Ramos (cell line): Measurements from ENCODE around the gene SCN1A.

Experiments used
- in situ Hi-C: fragments of 300-500 bp; cut with MboI; formaldehyde crosslinking; loops from one replicate; pipeline ENCODE4 v1.14.3; 2022; ENCODE audit warnings: low sequenced_read_pairs; ENCODE audit not compliant: unreplicated experiment

Gene SCN1A

DNA sequence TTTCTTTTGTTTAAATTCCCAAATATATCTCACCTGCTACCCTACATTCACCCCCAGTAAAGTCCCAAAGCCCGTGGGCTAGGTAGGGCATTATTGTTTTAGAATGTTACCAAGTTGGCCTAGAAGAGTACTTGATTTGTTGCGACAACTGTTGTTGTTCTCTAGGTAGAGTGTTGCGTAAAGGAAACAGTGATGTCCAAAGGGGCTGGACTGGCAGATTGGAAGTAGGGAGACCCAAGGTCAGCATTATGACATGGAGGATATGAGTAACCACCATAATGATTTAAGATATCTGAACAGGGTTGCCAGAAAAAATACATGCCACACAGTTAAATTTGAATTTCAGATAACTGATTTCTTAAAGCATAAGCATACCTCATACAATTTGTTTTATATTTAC lies 39.2 kb downstream of the SCN1A start:
- in situ Hi-C loops, result no loop called here

DNA sequence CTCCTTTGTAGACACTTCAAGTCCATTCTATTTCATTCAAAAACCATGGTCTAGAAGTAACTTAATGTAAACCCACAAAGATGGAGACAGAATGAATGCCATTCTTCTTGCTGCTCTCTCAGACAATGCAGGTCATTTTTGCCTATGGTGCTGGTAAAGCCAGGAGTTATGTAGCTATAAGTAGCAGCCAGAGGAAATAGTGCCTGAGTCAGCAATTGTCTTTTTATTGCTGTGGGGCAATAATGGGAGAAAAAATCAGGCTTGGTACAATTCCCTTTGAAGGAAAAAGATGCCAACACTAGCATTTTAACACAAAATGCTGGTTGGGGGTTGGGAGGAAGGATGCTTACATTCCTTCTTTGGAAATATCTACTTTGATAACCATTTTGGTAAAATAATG lies 43.5 kb downstream of the SCN1A start:
- in situ Hi-C loops, result no loop called here

DNA sequence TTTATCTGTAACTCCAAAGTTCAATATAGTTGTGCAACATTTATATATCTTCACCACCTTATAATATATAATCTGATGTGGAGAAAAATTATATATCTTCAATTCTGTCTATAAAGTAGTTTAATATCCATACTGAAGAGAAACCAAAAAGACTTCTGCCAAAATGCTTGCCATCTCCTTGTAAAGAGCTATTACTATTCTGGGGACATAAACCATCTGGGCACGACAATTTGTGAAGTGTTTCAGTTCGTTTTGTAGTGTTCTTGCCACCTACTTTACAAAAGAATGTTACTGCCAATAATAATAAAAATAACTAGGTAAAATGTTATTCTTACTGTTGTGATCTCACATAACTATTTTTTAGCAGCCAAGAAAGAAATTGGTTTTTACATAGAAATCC lies 45.1 kb downstream of the SCN1A start:
- in situ Hi-C loops, result no loop called here

DNA sequence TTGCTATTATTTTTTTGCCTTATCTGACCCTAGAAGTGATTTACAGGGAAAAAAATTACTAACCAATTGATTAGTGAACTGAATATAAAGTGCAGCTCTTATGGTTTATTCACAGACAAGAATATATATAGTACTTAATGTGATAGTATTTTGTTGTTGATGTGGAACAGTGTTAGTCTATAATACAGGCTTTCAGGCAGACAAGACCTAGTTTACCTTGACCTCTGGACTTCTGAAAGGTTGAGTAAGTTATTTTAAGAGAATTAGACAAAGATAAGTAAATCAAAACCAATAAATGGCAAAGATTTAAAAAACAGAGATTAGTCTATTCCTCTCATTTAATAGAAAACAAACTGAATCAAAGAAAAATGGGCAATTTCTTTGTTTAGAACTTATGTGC lies 46.0 kb downstream of the SCN1A start:
- in situ Hi-C loops, result no loop called here

DNA sequence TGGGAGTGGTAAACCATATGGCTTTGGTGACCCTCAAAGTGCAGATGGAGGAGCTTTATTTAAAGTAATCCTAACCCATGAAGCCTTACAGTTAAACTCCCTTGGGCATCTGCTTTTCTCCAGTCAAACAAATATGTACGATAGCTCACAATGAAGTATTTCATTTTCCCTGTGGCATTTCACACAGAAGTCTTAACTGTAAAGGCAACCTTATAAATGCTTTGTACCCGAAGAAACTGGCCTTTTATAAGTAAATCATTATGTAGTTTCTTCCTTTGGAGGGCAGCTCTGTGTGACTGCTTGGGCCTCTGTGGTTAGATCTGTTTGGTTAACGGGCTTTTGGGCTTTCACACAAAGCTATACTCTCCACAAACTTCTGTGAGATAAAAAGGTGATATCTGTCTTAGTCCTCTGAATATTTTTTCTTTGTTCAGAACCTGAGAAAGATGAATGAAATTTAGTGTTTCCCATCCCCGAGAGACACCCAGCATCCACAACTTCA lies 46.6 kb downstream of the SCN1A start:
- in situ Hi-C loops, result no loop called here

DNA sequence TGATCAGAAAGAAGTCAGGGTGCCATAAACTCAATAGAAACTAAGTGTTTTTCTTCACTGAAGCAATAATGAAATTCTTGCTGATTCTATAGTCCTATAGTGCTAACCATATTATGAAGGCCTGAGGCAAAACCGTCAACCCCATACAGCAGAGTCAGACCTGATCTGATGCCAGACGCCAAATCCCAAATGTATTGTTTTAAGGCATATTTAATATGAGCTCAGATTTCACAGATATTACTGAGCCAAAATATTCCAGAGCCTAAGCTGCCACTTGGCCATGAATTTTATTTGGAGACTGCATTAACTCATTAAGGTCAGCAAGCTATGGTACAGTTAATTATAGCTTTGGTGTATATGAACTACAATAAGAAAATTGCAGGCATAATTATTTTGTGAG lies 53.4 kb downstream of the SCN1A start:
- in situ Hi-C loops, result no loop called here

DNA sequence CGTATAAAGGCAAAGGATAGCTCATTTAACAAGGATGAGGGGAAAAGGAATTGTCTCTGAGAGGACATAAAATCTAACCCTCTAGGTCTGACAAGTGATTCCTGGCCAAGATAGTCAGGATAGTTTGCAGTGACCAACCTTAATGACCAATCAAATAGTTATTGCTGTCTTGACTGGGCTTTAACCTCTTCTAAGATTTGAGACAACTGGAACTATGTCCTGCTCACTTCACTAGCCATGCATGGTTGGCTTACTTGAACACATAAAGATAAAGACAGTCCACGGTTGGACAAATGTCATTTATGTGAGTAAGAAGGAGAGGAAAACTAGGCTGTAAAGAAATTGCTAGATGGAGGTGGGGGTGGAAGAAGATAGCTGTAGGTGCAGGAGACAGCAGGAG lies 53.8 kb downstream of the SCN1A start:
- in situ Hi-C loops, result no loop called here

DNA sequence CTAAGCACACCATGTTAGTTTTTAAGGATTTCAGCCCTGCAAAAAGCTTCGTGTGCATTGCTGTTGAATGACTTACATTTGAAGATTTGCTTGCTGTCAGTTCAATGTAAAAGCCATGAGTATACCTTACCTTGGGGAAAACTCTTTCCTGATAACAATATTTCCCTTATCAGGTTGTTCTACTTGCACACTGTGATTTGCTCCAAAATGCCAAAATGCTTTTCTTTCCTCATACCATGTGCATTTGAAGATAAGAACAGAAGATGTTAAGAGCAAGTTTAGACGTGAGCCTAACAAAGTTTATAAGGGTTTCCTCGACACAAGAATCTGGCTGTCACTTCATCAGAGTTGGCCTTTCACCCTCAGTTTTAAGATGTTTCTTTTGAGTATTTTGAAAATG lies 57.6 kb downstream of the SCN1A start:
- in situ Hi-C loops, result no loop called here

DNA sequence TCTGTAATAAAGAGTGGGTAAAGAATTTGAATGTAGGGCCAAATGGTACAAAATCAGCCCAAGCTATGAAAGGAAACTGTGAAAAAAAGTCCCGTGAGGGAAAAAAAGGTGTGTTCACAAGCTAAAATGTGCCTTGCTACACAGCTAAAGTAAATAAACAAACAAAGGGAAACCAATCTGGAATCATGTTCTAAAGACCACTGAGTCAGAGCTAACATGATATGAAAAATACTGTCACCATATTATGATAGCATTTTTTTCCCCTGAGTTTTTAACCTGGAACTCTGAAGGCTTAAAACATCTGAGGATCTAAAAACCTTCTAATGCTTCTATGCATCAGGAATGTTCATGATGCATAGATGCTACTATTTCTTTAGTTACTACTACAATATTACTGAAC lies 58.8 kb downstream of the SCN1A start:
- in situ Hi-C loops, result no loop called here

DNA sequence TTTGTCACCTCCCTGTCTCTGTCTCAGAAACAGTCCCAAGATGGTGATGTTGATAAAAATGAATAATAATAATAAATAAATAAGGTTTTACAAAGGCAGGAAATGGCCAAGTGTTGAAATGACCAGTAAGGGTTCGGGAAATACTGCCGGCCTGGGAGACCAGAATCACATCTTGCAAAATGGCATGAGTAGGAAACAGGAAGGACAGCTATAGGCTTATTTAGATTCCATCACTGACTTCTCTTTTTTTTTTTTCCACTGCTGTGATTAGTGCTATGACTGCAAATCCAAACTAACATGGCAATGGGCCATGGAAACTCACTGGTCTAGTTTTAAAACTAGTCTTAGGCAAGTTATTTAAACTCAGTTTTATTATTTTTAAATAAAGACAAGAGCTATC lies 60.6 kb downstream of the SCN1A start:
- in situ Hi-C loops, result no loop called here

DNA sequence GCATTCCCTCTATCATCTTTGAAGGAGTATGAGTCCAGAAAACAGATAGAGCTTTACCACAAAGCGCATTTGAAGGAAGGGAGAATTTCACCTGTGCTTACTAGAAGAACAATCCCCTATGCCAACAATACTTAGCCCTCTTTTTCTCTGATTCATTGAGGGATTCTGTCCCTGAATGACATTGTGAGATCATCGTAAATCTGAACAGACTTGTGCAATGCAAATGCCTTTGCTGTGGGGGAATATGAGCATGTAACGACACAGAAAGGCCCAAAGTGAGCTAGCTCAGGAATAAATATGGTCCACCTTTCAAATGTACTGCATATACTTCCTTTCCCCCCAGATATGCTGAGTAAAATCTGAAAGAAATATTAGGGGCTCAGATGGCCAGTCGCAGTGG lies 67.6 kb downstream of the SCN1A start:
- in situ Hi-C loops, result no loop called here

DNA sequence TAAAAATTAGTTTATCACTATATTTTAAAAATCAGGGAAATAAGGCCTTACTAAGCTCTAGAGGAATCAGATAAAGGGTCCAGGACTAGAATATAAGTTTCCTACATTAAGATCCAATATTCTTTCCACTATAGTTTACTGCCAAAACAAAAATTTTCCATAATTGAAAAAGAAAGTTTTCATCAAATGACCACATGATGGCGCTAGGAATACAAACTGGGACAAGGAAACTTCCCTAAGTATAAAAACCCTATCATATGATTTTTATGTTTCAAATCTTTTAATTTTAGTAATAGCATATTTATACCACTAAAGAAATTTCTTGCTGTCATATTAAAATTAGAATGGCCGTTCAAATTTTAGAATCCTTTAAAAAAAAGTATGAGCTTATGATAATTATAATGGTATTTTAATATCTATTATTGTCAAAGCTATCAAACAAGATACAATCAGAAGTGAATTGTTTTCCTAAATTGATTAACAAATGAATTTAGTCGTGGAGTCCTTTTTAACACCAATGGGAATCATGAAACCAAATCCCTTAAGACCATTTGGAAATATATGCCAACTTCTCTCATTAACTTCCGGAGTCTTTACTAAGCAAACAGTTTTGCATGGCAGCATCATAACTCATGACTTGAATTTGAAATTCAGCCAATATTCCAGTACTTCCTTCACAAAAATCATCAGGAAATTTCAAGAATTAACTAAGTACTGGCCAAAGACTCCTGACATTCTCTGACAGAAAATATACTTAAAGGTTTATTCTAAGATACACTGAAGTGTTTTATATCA lies 70.3 kb downstream of the SCN1A start:
- in situ Hi-C loops, result no loop called here

DNA sequence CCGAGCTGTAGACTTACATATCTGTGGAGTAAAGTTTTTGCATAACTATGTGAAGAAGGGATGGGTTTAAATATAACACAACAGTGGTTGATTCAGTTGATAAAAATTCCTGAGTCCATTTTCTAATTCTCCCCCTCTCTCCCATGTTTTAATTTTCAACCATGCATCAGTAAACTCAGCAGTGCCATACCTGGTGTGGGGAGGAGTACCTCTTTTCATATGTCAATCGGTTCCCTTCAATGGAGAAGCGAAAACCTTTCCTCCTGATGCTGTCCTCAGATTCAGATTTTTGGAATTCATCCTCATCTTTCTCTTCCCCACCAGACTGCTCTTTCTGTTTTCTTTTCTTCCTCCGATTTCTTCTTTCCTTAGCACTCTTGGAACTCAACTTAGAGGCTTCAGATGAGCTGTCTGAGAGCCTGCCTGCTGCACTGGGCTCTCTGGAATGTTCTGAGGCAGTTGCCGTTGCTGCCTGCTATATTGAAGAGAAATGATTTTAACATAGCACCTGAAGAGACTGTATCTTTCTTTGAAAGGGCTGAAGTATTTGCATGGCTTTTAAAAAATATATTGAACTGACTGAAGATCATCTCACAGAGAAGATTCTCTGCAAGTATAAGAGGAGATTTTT lies 82.9 kb downstream of the SCN1A start:
- in situ Hi-C loops, result no loop called here

DNA sequence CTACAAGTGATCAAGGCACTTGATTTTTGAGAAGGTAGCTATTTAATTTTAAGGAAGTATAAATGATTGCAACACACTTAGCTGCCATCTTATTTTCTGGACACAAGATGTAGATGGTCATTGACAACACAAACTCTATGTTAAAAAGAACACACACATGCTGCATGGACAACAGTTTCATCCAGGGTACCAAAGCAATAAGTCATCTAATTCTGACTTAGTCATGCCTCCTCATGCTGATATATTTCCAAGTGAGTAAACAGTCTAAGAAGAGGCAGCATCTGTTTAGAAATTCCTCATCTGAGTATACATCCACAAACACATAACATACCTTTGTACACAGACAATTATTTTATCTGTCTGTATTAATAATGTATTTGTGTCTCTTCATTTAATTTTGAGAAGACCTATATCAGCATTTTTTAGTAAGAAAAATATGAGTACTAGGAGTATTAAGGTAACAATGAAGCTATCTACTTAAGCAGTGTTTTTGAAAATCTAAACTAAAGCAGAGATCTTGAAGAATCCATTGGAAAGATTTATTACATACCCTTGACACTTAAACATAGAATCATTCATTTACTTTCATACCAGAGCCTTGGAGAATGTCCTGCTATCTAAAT lies 84.9 kb downstream of the SCN1A start:
- in situ Hi-C loops, result no loop called here

DNA sequence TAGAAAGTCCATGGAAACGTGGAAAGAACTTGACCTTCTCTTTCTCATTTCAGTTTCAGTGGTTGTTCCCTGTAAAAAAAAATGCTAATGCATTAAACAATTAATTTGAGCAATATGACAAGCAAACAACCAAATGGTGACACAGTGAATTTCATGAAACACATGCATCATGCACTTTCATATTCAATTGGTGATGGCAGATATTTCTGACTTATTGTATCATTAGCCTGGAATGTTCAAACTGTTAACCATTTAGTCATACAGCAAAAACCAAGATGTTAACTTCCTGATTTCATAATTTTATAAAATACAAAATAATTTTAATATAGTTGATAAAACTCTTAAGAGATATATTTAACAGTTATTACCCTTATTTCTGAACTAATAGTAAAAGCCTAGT lies 85.5 kb downstream of the SCN1A start:
- in situ Hi-C loops, result no loop called here

DNA sequence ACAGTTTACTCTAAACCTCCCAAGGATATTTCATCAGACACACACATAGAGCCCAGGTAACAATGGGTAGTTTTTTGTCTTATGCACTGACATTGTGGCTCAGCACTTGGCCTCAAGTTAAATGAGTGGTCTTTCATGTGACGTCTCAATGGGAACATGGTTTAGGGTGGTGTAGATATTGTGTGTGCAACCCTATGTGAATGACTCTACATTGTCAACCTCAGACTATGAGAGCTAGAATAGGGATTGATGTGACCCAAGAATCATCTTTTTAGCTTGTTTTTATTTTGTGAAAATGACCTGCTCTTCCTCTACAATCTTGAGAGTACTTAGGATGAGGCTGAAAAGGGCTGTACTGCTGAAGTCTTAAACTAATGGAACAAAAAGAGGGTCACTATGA lies 86.2 kb downstream of the SCN1A start:
- in situ Hi-C loops, result no loop called here

DNA sequence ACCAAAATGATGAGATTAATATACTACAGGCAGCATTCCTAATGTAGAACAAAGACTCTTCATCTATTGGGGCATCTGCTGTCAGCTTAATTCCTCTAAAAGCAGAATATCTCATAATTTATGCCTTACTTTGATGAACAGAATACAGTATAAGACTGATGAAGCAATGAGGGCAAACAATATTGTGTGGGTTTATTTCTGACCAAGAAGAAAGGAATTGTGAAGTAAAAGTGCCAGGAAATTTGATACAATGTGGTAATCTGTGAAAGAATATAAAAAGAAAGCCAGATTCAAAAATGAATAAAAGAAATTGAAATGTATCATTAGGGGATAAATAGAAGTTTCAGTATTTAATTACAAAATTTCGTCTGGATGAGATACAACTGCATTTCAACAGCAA lies 95.5 kb downstream of the SCN1A start:
- in situ Hi-C loops, result no loop called here

DNA sequence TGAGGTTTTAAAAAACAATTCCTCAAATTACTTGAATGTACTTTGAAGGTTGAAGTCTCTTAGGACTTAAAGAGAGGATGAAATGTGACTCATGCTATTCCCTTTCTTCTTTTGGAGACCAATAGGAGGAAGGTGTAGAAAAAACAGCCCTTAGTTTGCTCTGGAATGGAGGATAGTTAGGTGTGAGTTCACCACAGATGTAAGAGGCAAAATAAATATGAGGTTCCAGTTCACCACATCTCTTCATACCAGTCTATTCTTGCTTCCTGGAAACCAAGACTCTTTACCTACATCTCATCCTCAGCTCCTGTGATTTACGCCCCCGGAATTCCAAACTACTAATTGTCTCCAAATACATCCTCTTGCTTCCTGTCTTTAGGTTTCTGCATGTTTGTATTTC lies 96.8 kb downstream of the SCN1A start:
- in situ Hi-C loops, result no loop called here

DNA sequence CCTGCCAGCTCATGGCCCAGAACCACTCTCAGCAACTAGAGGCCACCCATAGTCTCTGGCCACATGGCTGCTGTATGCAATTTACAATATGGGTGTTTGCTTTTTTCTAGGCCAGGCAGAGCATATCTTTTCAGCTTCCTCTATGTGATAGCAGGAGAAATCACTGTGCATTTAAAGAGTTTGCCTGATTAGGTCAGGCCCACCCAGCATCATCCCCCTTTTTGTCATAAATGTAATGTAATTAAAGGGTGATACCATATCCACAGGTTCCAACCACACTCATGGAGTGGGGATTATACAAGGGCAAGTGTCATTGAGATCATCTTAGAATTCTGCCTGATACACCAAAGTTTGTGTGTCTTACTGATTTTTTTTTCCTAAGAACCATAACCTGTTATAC lies 102.5 kb downstream of the SCN1A start:
- in situ Hi-C loops, result no loop called here

DNA sequence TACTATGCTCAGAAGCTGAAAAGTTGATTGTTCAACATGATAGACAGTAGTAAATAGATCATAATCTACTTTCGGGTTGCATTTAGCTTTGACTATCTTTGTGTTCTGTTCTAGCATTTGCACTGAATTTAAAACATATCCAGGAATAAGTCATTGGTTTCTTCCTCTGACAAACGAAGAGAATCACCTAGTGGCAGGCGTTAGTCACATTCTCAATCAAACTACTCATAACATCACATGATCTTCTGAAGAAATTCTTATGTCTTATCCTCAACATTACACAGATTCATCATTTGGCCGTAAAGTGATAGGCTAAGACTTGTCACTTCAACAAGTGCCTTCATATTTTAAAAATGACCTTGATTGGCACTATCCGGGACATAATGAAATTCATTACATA lies 110.6 kb downstream of the SCN1A start:
- in situ Hi-C loops, result no loop called here

DNA sequence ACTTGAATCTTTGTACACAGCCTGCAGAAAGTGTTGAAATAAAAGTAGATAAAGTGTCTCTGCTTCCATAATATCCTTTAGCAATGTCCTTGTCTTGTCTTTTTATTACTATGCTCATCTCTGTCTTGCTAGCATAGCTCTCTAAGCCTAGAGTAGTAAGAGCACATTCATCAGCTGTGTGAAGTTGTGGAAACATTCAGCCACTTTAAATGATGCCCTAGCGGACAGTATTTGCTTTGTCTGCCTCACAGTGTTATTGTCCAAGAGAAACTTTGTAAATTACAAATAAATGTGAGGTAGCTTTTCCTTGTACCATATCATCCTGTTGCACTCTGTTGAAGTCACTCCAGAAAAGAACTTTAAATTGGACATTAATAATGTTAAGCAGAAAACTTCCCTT lies 113.9 kb downstream of the SCN1A start:
- in situ Hi-C loops, result no loop called here

DNA sequence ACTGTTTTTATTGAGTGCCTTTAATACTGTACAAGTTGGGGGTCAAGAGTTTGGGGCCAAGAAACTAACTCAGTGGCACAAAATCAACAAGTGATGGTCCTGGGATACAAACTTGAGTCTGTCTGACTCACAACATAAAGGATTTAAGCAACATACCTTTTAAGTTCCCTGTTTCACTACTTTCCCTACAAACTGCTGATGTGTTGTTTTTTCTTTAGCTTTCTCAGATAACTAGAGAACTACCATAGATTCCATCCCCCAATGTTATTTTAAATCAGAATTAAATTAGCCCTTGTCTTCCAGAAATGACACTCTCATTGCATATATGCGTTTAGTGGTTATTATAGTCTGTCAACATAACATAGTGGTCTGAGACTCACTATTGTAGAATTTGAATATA lies 116.2 kb downstream of the SCN1A start:
- in situ Hi-C loops, result no loop called here
